Uterus (tissue), 4 donors: ENCODE results near the gene CA6. TPM values are rescaled to one million over a fixed set of nuclear protein-coding genes. Genes with fewer than 3 reads are reported as not detected.
"Not testable (repeated sequence)": the region's sequence is repeated elsewhere in the genome, so short reads cannot be mapped to it uniquely, and the experiment has no call there.

ENCODE experiments used
- DNase-seq, 2 donors: peaks; one replicate each; pipeline ENCODE4 v3.0.0-alpha.2; 2019 to 2020
- H3K27ac ChIP-seq, 2 donors: fragments of 200-600 bp; sonication (generic); 1 replicate in 1 of 2; 2 replicates in 1 of 2; pipeline ENCODE4 v1.5.1; 2016 to 2018
- H3K27me3 ChIP-seq, 2 donors: fragments of 200-600 bp; sonication (generic); one replicate each; pipeline ENCODE4 v1.5.1; 2018 to 2019; ENCODE audit warnings: control low read depth in 1 of 2
- H3K36me3 ChIP-seq, 2 donors: fragments of 200-600 bp; sonication (generic); one replicate each; pipeline ENCODE4 v1.5.1; 2019; ENCODE audit warnings: control low read depth in 1 of 2
- H3K4me1 ChIP-seq, 2 donors: fragments of 200-600 bp; sonication (generic); one replicate each; pipeline ENCODE4 v1.5.1; 2018 to 2019; ENCODE audit warnings: control low read depth in 1 of 2
- H3K4me3 ChIP-seq, 2 donors: fragments of 200-600 bp; sonication (generic); 1 replicate in 1 of 2; 2 replicates in 1 of 2; pipeline ENCODE4 v1.5.1; 2018 to 2019; ENCODE audit warnings: mild to moderate bottlenecking in 1 of 2
- H3K9me3 ChIP-seq, 2 donors: fragments of 200-600 bp; sonication (generic); one replicate each; pipeline ENCODE4 v1.5.1; 2019; ENCODE audit warnings: control low read depth in 1 of 2
- CTCF ChIP-seq, 4 experiments: fragments of 200-600 bp in 2 of 4; fragments of 450-650 bp in 2 of 4; sonication (generic) in 2 of 4; IDR thresholded peaks; one replicate each; pipeline ENCODE4 v1.5.1; 2016 to 2019; ENCODE audit warnings: antibody characterized with exemption in 4 of 4, mild to moderate bottlenecking in 2 of 4, moderate library complexity in 1 of 4
- POLR2A ChIP-seq, 2 donors: fragments of 450-650 bp; IDR thresholded peaks; one replicate each; pipeline ENCODE4 v1.6.1; 2016; ENCODE audit warnings: antibody characterized with exemption in 2 of 2, mild to moderate bottlenecking in 1 of 2, moderate library complexity in 1 of 2
- intact Hi-C: fragments of 100-400 bp; cut with DNase I; formaldehyde crosslinking; loops from one replicate; pipeline ENCODE4 v1.15.1; 2023; ENCODE audit warnings: low total_unique reads
- total RNA-seq, 4 donors: library from RNA; depleted of rRNA in 3 of 4; stranded (reverse); fragments of >200 nt in 3 of 4; gene quantifications; one replicate each; pipeline versions ENCODE4 v1.1.0 to v1.2.4, GENCODE V29; 2014 to 2023
- donor health status: DM: yes; HTN: yes; CAD: no.

The CA6 gene
- total RNA-seq, 4 donors from 2014 or later = not detected

GRCh38 chr1:8910914-8911313 lies 34.8 kb upstream of the CA6 start:
- Histone ChIP-seq H3K4me3 (no peak overlapping the region), H3K27ac (no peak overlapping the region), H3K27me3 (no peaks in the 10 kb centered on the region), H3K9me3 (no peaks in the 10 kb centered on the region), H3K4me1 (no peaks in the 10 kb centered on the region), H3K36me3 (no peaks in the 10 kb centered on the region)
- no peak for DNase-seq
- intact Hi-C loops = no loop called here
- TF ChIP-seq CTCF (IDR thresholded peaks at IDR 0.05) = no peak
- TF ChIP-seq POLR2A (IDR thresholded peaks at IDR 0.05) = no peak

- H3K36me3 ChIP-seq = no peaks in the 10 kb centered on the region
- intact Hi-C loops = no loop called here
- DNase-seq = no peak
- no peak overlapping the region for H3K27ac ChIP-seq
- no peaks in the 10 kb centered on the region for H3K27me3 ChIP-seq
- H3K9me3 ChIP-seq = no peaks in the 10 kb centered on the region
- no peak overlapping the region for H3K4me3 ChIP-seq
- H3K4me1 ChIP-seq = no peaks in the 10 kb centered on the region
- no peak for TF ChIP-seq POLR2A (IDR thresholded peaks at IDR 0.05)
- TF ChIP-seq CTCF (IDR thresholded peaks at IDR 0.05) = no peak
These were observed 34.0 kb upstream of the CA6 start for GRCh38 chr1:8911416-8912309.

DNA sequence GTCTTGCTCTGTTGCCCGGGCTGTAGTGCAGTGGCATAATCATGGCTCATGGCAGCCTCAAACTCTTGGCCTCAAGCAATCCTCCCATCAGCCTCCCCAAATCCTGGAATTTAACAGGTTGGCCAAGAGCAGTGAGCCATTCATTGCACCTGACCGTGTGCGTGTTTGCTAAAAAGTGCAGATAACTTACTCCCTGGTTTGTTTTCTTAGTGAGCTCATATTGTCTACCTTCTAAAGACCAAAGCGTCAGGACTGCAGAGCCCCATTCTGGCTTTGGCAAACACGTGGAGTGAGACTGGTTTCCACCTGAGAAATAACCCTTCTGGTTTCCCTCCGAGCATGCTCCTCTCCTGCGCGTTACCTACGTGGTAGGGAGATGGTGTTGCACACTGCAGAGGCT lies 32.2 kb upstream of the CA6 start:
- TF ChIP-seq CTCF (IDR thresholded peaks at IDR 0.05) (no peak), POLR2A (IDR thresholded peaks at IDR 0.05) (no peak)
- Histone ChIP-seq H3K4me1 (no peaks in the 10 kb centered on the region), H3K27ac (no peak overlapping the region), H3K4me3 (no peak overlapping the region), H3K27me3 (no peaks in the 10 kb centered on the region), H3K9me3 (no peaks in the 10 kb centered on the region), H3K36me3 (no peaks in the 10 kb centered on the region)
- DNase-seq = no peak
- intact Hi-C loops = no loop called here

- H3K4me3 ChIP-seq = no peak overlapping the region
- TF ChIP-seq CTCF (IDR thresholded peaks at IDR 0.05) = no peak
- no peak for TF ChIP-seq POLR2A (IDR thresholded peaks at IDR 0.05)
- H3K36me3 ChIP-seq = no peaks in the 10 kb centered on the region
- intact Hi-C loops = no loop called here
- DNase-seq = no peak
- H3K4me1 ChIP-seq = no peaks in the 10 kb centered on the region
- no peak overlapping the region for H3K27ac ChIP-seq
- no peaks in the 10 kb centered on the region for H3K27me3 ChIP-seq
- no peaks in the 10 kb centered on the region for H3K9me3 ChIP-seq
These were observed 31.2 kb upstream of the CA6 start for GRCh38 chr1:8914466-8914865.

DNA sequence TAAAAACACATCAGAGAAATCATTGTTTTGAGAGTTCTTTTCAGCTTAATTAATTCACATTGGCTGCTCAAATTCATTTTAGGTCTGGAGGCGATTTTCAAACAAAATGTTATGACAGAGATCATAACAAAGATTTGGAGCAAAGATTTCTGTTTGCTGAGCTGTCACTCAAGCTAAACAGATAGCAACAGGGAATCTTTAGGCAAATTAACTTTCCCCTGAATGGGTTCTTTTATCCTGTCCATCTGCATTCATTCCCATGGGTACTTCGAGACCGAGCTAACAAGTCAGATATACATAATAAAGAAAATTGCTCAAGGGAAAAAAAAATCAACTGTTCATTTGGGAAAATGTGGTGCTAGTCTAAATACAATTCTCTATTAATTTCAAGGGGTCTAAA lies 30.2 kb upstream of the CA6 start:
- no peaks in the 10 kb centered on the region for H3K36me3 ChIP-seq
- no peak overlapping the region for H3K27ac ChIP-seq
- DNase-seq = no peak
- no peaks in the 10 kb centered on the region for H3K27me3 ChIP-seq
- no peaks in the 10 kb centered on the region for H3K9me3 ChIP-seq
- no peak for TF ChIP-seq POLR2A (IDR thresholded peaks at IDR 0.05)
- TF ChIP-seq CTCF (IDR thresholded peaks at IDR 0.05) = no peak
- intact Hi-C loops = no loop called here
- H3K4me1 ChIP-seq = no peaks in the 10 kb centered on the region
- no peak overlapping the region for H3K4me3 ChIP-seq

DNA sequence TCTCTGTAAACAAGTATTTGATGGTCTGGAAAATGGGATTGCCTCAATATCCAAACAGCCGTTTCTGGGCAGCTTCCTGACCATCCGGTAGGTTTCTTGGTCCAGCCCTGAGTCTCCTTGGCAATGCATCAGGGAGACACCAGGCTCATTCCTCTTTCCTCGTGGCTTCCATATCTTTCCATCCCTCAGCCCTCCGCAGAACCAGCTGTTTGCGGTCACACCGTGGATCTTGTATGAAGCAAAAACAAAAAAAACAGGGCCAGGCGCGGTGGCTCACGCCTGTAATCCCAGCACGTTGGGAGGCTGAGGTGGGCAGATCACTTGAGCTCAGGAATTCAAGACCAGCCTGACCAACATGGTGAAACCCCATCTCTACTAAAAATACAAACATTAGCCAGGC lies 28.1 kb upstream of the CA6 start:
- H3K36me3 ChIP-seq, H3K27me3 ChIP-seq, H3K4me1 ChIP-seq, DNase-seq, H3K4me3 ChIP-seq, intact Hi-C loops, H3K9me3 ChIP-seq, H3K27ac ChIP-seq: not testable (repeated sequence)
